ENCODE measurements around the gene CDH23.

- TF ChIP-seq CTCF (IDR thresholded peaks at IDR 0.05; ENCODE audit: poor library complexity) (no peak), EZH2 (IDR thresholded peaks at IDR 0.05; ENCODE audit: borderline replicate concordance) (no peak)
These were observed 42.0 kb downstream of the CDH23 start for GRCh38 chr10:71438761-71439160.
